ENCODE measurements around the gene TUFT1. TPM values are rescaled to one million over a fixed set of nuclear protein-coding genes. Genes with fewer than 3 reads are reported as not detected.
A peak's percentile ranks its signal among the peaks of the same experiment; 100 is the strongest.

Gene TUFT1
- total and polyA plus RNA-seq, 2 of the 13 experiments (the other 11 are each of a cell fraction or from before 2014, with no cell fraction given), result 6.4 to 7.3 TPM

DNA sequence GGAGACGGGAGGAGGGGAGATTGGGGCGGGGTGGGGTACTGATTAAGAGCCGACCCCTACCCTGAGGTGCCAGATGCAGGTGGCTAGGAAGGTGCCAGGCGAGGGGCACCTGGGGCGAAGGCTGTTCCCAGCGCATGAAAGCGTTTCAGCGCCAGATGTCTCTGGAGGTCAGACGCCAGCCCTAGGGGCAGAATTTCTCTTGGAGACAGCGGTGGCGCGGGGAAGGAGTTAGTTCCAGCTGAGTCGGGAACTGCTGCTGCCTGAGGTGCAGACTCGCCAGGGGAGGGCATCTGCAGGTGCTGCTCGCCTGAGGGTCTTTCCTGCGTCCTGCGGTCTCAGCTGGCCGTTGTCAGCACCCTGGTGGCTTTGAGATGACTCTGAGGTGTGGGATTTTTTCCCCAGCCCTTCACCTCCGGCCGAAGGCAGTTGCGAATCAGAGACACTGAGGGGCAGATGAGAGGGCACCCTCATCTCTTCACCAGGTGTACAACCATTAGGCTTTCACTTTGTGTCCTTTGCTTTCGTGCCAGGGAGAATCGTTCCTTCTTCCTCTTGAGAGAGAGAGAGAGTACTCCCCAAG is 28.4 kb upstream of the TUFT1 start (continued):
- TF ChIP-seq, protein P1, sequence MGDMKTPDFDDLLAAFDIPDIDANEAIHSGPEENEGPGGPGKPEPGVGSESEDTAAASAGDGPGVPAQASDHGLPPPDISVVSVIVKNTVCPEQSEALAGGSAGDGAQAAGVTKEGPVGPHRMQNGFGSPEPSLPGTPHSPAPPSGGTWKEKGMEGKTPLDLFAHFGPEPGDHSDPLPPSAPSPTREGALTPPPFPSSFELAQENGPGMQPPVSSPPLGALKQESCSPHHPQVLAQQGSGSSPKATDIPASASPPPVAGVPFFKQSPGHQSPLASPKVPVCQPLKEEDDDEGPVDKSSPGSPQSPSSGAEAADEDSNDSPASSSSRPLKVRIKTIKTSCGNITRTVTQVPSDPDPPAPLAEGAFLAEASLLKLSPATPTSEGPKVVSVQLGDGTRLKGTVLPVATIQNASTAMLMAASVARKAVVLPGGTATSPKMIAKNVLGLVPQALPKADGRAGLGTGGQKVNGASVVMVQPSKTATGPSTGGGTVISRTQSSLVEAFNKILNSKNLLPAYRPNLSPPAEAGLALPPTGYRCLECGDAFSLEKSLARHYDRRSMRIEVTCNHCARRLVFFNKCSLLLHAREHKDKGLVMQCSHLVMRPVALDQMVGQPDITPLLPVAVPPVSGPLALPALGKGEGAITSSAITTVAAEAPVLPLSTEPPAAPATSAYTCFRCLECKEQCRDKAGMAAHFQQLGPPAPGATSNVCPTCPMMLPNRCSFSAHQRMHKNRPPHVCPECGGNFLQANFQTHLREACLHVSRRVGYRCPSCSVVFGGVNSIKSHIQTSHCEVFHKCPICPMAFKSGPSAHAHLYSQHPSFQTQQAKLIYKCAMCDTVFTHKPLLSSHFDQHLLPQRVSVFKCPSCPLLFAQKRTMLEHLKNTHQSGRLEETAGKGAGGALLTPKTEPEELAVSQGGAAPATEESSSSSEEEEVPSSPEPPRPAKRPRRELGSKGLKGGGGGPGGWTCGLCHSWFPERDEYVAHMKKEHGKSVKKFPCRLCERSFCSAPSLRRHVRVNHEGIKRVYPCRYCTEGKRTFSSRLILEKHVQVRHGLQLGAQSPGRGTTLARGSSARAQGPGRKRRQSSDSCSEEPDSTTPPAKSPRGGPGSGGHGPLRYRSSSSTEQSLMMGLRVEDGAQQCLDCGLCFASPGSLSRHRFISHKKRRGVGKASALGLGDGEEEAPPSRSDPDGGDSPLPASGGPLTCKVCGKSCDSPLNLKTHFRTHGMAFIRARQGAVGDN (CRISPR knock-in tag; IDR thresholded peaks at IDR 0.05), result peak; percentile 11; the same call in 1 of the 2 replicates
- TF ChIP-seq HIVEP1 (CRISPR knock-in tag; IDR thresholded peaks at IDR 0.05), result 0 out of 2 replicates have a peak, but pooled peaks have one; percentile 17
- 0 out of 2 replicates have a peak, but pooled peaks have one; percentile 9 for TF ChIP-seq UBTF (CRISPR knock-in tag; IDR thresholded peaks at IDR 0.05)
- TF ChIP-seq GLI4 (CRISPR knock-in tag; IDR thresholded peaks at IDR 0.05; ENCODE audit: borderline replicate concordance), result no peak
- TF ChIP-seq, protein P2, sequence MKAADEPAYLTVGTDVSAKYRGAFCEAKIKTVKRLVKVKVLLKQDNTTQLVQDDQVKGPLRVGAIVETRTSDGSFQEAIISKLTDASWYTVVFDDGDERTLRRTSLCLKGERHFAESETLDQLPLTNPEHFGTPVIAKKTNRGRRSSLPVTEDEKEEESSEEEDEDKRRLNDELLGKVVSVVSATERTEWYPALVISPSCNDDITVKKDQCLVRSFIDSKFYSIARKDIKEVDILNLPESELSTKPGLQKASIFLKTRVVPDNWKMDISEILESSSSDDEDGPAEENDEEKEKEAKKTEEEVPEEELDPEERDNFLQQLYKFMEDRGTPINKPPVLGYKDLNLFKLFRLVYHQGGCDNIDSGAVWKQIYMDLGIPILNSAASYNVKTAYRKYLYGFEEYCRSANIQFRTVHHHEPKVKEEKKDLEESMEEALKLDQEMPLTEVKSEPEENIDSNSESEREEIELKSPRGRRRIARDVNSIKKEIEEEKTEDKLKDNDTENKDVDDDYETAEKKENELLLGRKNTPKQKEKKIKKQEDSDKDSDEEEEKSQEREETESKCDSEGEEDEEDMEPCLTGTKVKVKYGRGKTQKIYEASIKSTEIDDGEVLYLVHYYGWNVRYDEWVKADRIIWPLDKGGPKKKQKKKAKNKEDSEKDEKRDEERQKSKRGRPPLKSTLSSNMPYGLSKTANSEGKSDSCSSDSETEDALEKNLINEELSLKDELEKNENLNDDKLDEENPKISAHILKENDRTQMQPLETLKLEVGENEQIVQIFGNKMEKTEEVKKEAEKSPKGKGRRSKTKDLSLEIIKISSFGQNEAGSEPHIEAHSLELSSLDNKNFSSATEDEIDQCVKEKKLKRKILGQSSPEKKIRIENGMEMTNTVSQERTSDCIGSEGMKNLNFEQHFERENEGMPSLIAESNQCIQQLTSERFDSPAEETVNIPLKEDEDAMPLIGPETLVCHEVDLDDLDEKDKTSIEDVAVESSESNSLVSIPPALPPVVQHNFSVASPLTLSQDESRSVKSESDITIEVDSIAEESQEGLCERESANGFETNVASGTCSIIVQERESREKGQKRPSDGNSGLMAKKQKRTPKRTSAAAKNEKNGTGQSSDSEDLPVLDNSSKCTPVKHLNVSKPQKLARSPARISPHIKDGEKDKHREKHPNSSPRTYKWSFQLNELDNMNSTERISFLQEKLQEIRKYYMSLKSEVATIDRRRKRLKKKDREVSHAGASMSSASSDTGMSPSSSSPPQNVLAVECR (CRISPR knock-in tag; IDR thresholded peaks at IDR 0.05; ENCODE audit: borderline replicate concordance), result 0 out of 2 replicates have a peak, but pooled peaks have one; percentile 7
- TF ChIP-seq ZNF318 (CRISPR knock-in tag; IDR thresholded peaks at IDR 0.05), result 0 out of 2 replicates have a peak, but pooled peaks have one; percentile 15
- no peak for TF ChIP-seq TEAD3 (CRISPR knock-in tag; optimal IDR thresholded peaks at IDR 0.05; ENCODE audit: borderline replicate concordance)
- TF ChIP-seq ZNF546 (CRISPR knock-in tag; conservative IDR thresholded peaks at IDR 0.05), result 0 out of 2 replicates have a peak, but pooled peaks have one; percentile 37
